Activated CD8-positive, alpha-beta T cell treated with anti-CD3 and anti-CD28 coated beads for 36 hours (primary cell): ENCODE results near the gene EXOSC7. TPM values are rescaled to one million over a fixed set of nuclear protein-coding genes. Genes with fewer than 3 reads are reported as not detected.

Experiments used
- ATAC-seq: fragments of 200-7000 bp; cut with Tn5 transposase; one replicate; pipeline ENCODE4 v1.10.0; 2021; ENCODE audit warnings: mild to moderate bottlenecking, moderate library complexity
- CTCF ChIA-PET: fragments of 350-600 bp; sonication (Branson Sonifier 250); formaldehyde crosslinking; loops from one replicate; lab custom pipeline; 2021; ENCODE audit warnings: antibody characterized with exemption; lab: Charles Lee
- POLR2A ChIA-PET: fragments of 350-600 bp; sonication (Branson Sonifier 250); formaldehyde crosslinking; loops from one replicate; lab custom pipeline; 2021; ENCODE audit warnings: antibody characterized with exemption; lab: Charles Lee
- DNase-seq: peaks from one replicate; pipeline ENCODE4 v3.0.0-alpha.2; 2020
- H3K27ac Mint-ChIP-seq: one replicate; pipeline ENCODE4 v1.8.0; 2021; ENCODE audit warnings: mild to moderate bottlenecking, mixed read lengths
- H3K27me3 Mint-ChIP-seq: one replicate; pipeline ENCODE4 v1.8.0; 2021; ENCODE audit warnings: mixed read lengths
- H3K36me3 Mint-ChIP-seq: one replicate; pipeline ENCODE4 v1.8.0; 2021; ENCODE audit warnings: low read depth, mixed read lengths
- H3K4me1 Mint-ChIP-seq: one replicate; pipeline ENCODE4 v1.8.0; 2021; ENCODE audit warnings: low read depth, mixed read lengths
- H3K4me3 Mint-ChIP-seq: one replicate; pipeline ENCODE4 v1.8.0; 2021; ENCODE audit warnings: mild to moderate bottlenecking, moderate library complexity, mixed read lengths
- H3K9me3 Mint-ChIP-seq: one replicate; pipeline ENCODE4 v1.8.0; 2021; ENCODE audit warnings: mixed read lengths
- CTCF ChIP-seq: fragments of 200-600 bp; IDR thresholded peaks from one replicate; pipeline ENCODE4 v1.8.0; 2022; ENCODE audit warnings: antibody characterized with exemption, mild to moderate bottlenecking
- intact Hi-C: fragments of 100-400 bp; cut with micrococcal nuclease; formaldehyde crosslinking; loops from one replicate; pipeline ENCODE4 v1.10.0; 2022
- total RNA-seq, 2 experiments: library from RNA; stranded (reverse); gene quantifications; one replicate each; pipeline ENCODE4 v1.2.3, GENCODE V29; 2021

The EXOSC7 gene
- total RNA-seq, 2 experiments from 2014 or later: 79.8 to 80.7 TPM

GRCh38 chr3:45021524-45022297, 45.7 kb downstream of the EXOSC7 start:
- Mint-ChIP-seq H3K36me3 (peaks cover 3% of the 10 kb centered on the region), H3K4me3 (no peak overlapping the region), H3K27me3 (no peaks in the 10 kb centered on the region), H3K4me1 (peaks cover 13% of the 10 kb centered on the region), H3K27ac (no peak overlapping the region), H3K9me3 (no peaks in the 10 kb centered on the region)
- no peak for TF ChIP-seq CTCF
- ChIA-PET CTCF (no interaction called here), POLR2A (no interaction called here)
- no peak for ATAC-seq
- intact Hi-C loops: no loop called here
- no peak for DNase-seq

GRCh38 chr3:45023675-45024074, 47.6 kb downstream of the EXOSC7 start:
- no peak for DNase-seq
- no peak for TF ChIP-seq CTCF
- ChIA-PET CTCF (no interaction called here), POLR2A (no interaction called here)
- Mint-ChIP-seq H3K36me3 (peaks cover 1% of the 10 kb centered on the region), H3K27ac (no peak overlapping the region), H3K4me3 (no peak overlapping the region), H3K27me3 (no peaks in the 10 kb centered on the region), H3K4me1 (peaks cover 13% of the 10 kb centered on the region), H3K9me3 (no peaks in the 10 kb centered on the region)
- no peak for ATAC-seq
- intact Hi-C loops: no loop called here

- H3K9me3 Mint-ChIP-seq: no peaks in the 10 kb centered on the region
- intact Hi-C loops: no loop called here
- H3K27ac Mint-ChIP-seq: no peak overlapping the region
- no peak overlapping the region for H3K4me3 Mint-ChIP-seq
- ChIA-PET POLR2A (no interaction called here), CTCF (no interaction called here)
- peaks cover 13% of the 10 kb centered on the region for H3K4me1 Mint-ChIP-seq
- H3K36me3 Mint-ChIP-seq: no peaks in the 10 kb centered on the region
- TF ChIP-seq CTCF: no peak
- peaks cover 3% of the 10 kb centered on the region for H3K27me3 Mint-ChIP-seq
- DNase-seq (no peak), ATAC-seq (no peak)
These were observed 48.7 kb downstream of the EXOSC7 start for GRCh38 chr3:45024542-45025255.

- ATAC-seq (no peak), DNase-seq (no peak)
- no peaks in the 10 kb centered on the region for H3K36me3 Mint-ChIP-seq
- CTCF ChIA-PET: no interaction called here
- H3K9me3 Mint-ChIP-seq: no peaks in the 10 kb centered on the region
- intact Hi-C loops: no loop called here
- H3K4me1 Mint-ChIP-seq: peaks cover 2% of the 10 kb centered on the region
- peaks cover 3% of the 10 kb centered on the region for H3K27me3 Mint-ChIP-seq
- H3K4me3 Mint-ChIP-seq: no peak within 1 kb of the TSS
- no peak for TF ChIP-seq CTCF
- H3K27ac Mint-ChIP-seq: no peak within 1 kb of the TSS
- POLR2A ChIA-PET: no interaction called here
These were observed 50.0 kb downstream of the EXOSC7 start, which contains the start of gene CLEC3B for GRCh38 chr3:45026038-45026437. CLEC3B (plus strand) TSS chr3:45026303; CDS start chr3:45026363, 60 bp downstream.

GRCh38 chr3:45026957-45027356, 50.9 kb downstream of the EXOSC7 start:
- intact Hi-C loops: no loop called here
- ChIA-PET POLR2A (interaction anchor here (1.0 kb wide), 1 partner anchor 21 kb away, joined by 3 read pairs; no protein-coding TSS in a partner anchor), CTCF (interaction anchor here (0.6 kb wide), 1 partner anchor 11 kb away, joined by 3 read pairs; no protein-coding TSS in a partner anchor)
- DNase-seq: no peak
- no peak for ATAC-seq
- Mint-ChIP-seq H3K4me3 (no peak overlapping the region), H3K4me1 (no peaks in the 10 kb centered on the region), H3K27me3 (peaks cover 3% of the 10 kb centered on the region), H3K36me3 (no peaks in the 10 kb centered on the region), H3K9me3 (no peaks in the 10 kb centered on the region), H3K27ac (no peak overlapping the region)
- TF ChIP-seq CTCF: no peak
